ENCODE measurements around the gene ALDH1A1. TPM values are rescaled to one million over a fixed set of nuclear protein-coding genes. Genes with fewer than 3 reads are reported as not detected.

The ALDH1A1 gene
- total and polyA plus RNA-seq, 2 donors from 2014 or later: 191 to 295 TPM

GRCh38 chr9:72982146-72982799 lies 29.4 kb upstream of the ALDH1A1 start:
- no peaks in the 10 kb centered on the region for H3K36me3 ChIP-seq (ENCODE audit: control insufficient read depth in 2 of 3, insufficient read depth in 3 of 3, low read length in 3 of 3)
- FAIRE-seq: no peak
- intact Hi-C loops (cut with DNase I): no loop called here
- no peak overlapping the region for H3K4me3 ChIP-seq (ENCODE audit: low read length in 3 of 3)
- H3K27ac ChIP-seq (ENCODE audit: low read depth in 2 of 2, low read length in 2 of 2): no peak overlapping the region
- TF ChIP-seq, protein P1, sequence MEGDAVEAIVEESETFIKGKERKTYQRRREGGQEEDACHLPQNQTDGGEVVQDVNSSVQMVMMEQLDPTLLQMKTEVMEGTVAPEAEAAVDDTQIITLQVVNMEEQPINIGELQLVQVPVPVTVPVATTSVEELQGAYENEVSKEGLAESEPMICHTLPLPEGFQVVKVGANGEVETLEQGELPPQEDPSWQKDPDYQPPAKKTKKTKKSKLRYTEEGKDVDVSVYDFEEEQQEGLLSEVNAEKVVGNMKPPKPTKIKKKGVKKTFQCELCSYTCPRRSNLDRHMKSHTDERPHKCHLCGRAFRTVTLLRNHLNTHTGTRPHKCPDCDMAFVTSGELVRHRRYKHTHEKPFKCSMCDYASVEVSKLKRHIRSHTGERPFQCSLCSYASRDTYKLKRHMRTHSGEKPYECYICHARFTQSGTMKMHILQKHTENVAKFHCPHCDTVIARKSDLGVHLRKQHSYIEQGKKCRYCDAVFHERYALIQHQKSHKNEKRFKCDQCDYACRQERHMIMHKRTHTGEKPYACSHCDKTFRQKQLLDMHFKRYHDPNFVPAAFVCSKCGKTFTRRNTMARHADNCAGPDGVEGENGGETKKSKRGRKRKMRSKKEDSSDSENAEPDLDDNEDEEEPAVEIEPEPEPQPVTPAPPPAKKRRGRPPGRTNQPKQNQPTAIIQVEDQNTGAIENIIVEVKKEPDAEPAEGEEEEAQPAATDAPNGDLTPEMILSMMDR (IDR thresholded peaks at IDR 0.05; ENCODE audit: borderline replicate concordance, extremely low read depth, insufficient read depth): no peak
- DNase-seq: no peak
- no peaks in the 10 kb centered on the region for H3K27me3 ChIP-seq (ENCODE audit: control insufficient read depth, insufficient read depth, low read length)
- H3K4me1 ChIP-seq (ENCODE audit: control insufficient read depth in 2 of 3, insufficient read depth in 2 of 3, low read depth in 1 of 3, low read length in 3 of 3): peaks cover 0 to 10% (median 0%) of the 10 kb centered on the region in 3 donors
- no peak overlapping the region for H3K9ac ChIP-seq (ENCODE audit: low read length in 3 of 3)
- H3K9me3 ChIP-seq (ENCODE audit: control insufficient read depth in 2 of 3, insufficient read depth in 1 of 3, low read length in 3 of 3): no peaks in the 10 kb centered on the region

- TF ChIP-seq, protein P1 (IDR thresholded peaks at IDR 0.05; ENCODE audit: borderline replicate concordance, extremely low read depth, insufficient read depth): no peak
- FAIRE-seq (no peak), DNase-seq (no peak)
- Histone ChIP-seq H3K4me1 (ENCODE audit: control insufficient read depth in 2 of 3, insufficient read depth in 2 of 3, low read depth in 1 of 3, low read length in 3 of 3) (peaks cover 0 to 10% (median 0%) of the 10 kb centered on the region in 3 donors), H3K9ac (ENCODE audit: low read length in 3 of 3) (no peak overlapping the region), H3K36me3 (ENCODE audit: control insufficient read depth in 2 of 3, insufficient read depth in 3 of 3, low read length in 3 of 3) (no peaks in the 10 kb centered on the region), H3K9me3 (ENCODE audit: control insufficient read depth in 2 of 3, insufficient read depth in 1 of 3, low read length in 3 of 3) (no peaks in the 10 kb centered on the region), H3K27me3 (ENCODE audit: control insufficient read depth, insufficient read depth, low read length) (no peaks in the 10 kb centered on the region), H3K4me3 (ENCODE audit: low read length in 3 of 3) (no peak overlapping the region), H3K27ac (ENCODE audit: low read depth in 2 of 2, low read length in 2 of 2) (no peak overlapping the region)
- intact Hi-C loops (cut with DNase I): no loop called here
Measured at GRCh38 chr9:72981433-72981832, 28.6 kb upstream of the ALDH1A1 start.

DNA sequence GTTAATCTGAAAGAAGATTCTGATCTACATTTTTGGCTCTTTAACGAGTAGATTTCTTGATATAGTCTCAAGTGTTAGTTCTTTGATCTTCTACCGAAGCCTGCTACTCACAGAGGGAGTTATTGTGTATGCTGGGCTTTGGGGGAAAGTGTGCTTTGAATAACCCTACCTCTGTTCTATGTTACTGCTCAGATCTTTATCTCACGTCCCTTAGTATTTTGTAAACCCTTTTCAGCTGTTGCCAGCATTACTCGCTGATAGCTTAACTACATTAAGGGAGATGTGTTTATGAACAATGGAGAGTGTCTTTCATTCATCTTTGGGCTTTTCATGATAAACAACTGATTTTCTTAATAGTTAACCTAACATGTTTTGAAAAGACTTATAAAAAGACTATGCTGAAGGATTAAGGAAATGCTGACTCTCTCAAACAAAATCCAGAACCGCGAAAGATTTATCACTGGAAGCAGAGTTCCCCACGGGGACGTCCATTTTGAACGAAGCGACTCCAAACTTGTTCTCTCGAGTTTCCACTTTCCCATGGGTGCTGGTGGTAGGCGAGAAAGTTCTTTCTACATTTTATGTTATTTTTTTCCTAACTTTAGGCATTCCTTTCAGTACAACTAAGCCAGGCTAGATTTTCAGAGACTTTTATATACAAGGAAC lies 27.9 kb upstream of the ALDH1A1 start:
- Histone ChIP-seq H3K9ac (ENCODE audit: low read length in 3 of 3) (no peak overlapping the region), H3K4me1 (ENCODE audit: control insufficient read depth in 2 of 3, insufficient read depth in 2 of 3, low read depth in 1 of 3, low read length in 3 of 3) (peaks cover 0 to 10% (median 0%) of the 10 kb centered on the region in 3 donors), H3K27ac (ENCODE audit: low read depth in 2 of 2, low read length in 2 of 2) (no peak overlapping the region), H3K27me3 (ENCODE audit: control insufficient read depth, insufficient read depth, low read length) (no peaks in the 10 kb centered on the region), H3K9me3 (ENCODE audit: control insufficient read depth in 2 of 3, insufficient read depth in 1 of 3, low read length in 3 of 3) (no peaks in the 10 kb centered on the region), H3K4me3 (ENCODE audit: low read length in 3 of 3) (no peak overlapping the region), H3K36me3 (ENCODE audit: control insufficient read depth in 2 of 3, insufficient read depth in 3 of 3, low read length in 3 of 3) (no peaks in the 10 kb centered on the region)
- TF ChIP-seq, protein P1 (IDR thresholded peaks at IDR 0.05; ENCODE audit: borderline replicate concordance, extremely low read depth, insufficient read depth): no peak
- intact Hi-C loops (cut with DNase I): no loop called here
- FAIRE-seq: no peak
- DNase-seq: peak in 2 of 5 donors; percentile 46 to 59
